B cell (primary cell): ENCODE measurements around the gene SEC16A.

Experiments used
- EZH2 ChIP-seq: IDR thresholded peaks from 2 replicates; pipeline ENCODE4 v1.6.1; 2012; ENCODE audit warnings: borderline replicate concordance, low read depth, mild to moderate bottlenecking, moderate library complexity, low read length; ENCODE audit not compliant: insufficient read depth, poor library complexity, severe bottlenecking
- TF ChIP-seq, protein P1 (sequence below): fragments of 200-600 bp; IDR thresholded peaks from one replicate; pipeline ENCODE4 v1.8.0; 2022; ENCODE audit warnings: antibody characterized with exemption, mild to moderate bottlenecking

DNA sequence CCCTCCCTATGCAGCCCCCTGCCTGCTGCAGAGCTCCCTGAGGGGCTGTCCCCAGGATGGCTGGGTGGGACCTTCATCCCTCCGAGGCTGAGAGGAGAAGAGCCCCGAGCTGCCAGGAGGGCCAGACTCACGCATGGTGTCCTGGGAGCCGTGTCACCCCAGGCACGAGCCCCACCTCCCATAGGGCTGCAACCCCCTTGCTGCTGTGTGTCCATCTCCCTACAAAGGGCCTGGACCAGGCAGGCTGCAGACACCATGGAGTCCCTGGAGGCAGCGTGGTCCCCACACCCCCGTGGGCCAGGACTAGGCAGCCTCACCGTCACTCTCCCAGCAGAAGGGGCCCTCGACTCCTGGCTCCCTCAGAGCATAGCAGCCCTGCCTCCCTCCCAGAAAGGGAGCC lies 11.2 kb upstream of the SEC16A start:
- TF ChIP-seq, protein P1, sequence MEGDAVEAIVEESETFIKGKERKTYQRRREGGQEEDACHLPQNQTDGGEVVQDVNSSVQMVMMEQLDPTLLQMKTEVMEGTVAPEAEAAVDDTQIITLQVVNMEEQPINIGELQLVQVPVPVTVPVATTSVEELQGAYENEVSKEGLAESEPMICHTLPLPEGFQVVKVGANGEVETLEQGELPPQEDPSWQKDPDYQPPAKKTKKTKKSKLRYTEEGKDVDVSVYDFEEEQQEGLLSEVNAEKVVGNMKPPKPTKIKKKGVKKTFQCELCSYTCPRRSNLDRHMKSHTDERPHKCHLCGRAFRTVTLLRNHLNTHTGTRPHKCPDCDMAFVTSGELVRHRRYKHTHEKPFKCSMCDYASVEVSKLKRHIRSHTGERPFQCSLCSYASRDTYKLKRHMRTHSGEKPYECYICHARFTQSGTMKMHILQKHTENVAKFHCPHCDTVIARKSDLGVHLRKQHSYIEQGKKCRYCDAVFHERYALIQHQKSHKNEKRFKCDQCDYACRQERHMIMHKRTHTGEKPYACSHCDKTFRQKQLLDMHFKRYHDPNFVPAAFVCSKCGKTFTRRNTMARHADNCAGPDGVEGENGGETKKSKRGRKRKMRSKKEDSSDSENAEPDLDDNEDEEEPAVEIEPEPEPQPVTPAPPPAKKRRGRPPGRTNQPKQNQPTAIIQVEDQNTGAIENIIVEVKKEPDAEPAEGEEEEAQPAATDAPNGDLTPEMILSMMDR = no peak
- TF ChIP-seq EZH2 = no peak
